Gastrocnemius medialis (tissue), 4 donors: ENCODE data around the gene PPP1R9B.

Experiments used
- CTCF ChIP-seq, 5 experiments: fragments of 450-650 bp in 3 of 5; fragments of 200-600 bp in 2 of 5; sonication (generic) in 2 of 5; IDR thresholded peaks in 4 of 5; conservative IDR thresholded peaks in 1 of 5; 1 replicate in 4 of 5; 2 replicates in 1 of 5; pipeline ENCODE4 v1.5.1; 2016 to 2019; ENCODE audit warnings: antibody characterized with exemption in 5 of 5, mild to moderate bottlenecking in 3 of 5, moderate library complexity in 3 of 5
- POLR2A ChIP-seq, 2 donors: fragments of 450-650 bp; IDR thresholded peaks; one replicate each; pipeline ENCODE4 v1.6.1; 2017; ENCODE audit warnings: antibody characterized with exemption in 2 of 2, mild to moderate bottlenecking in 2 of 2, moderate library complexity in 2 of 2

GRCh38 chr17:50187394-50187725 is 36.9 kb upstream of the PPP1R9B start:
- no peak for TF ChIP-seq CTCF (IDR thresholded peaks at IDR 0.05 in 4 of 5, conservative IDR thresholded peaks at IDR 0.05 in 1 of 5)
- TF ChIP-seq POLR2A (IDR thresholded peaks at IDR 0.05), result no peak
